HK-2 (cell line): ENCODE data around the gene MAGOH.
"Not testable (repeated sequence)": the region's sequence is repeated elsewhere in the genome, so short reads cannot be mapped to it uniquely, and the experiment has no call there.

Experiments used
- DNase-seq: peaks from one replicate; pipeline ENCODE4 v3.0.0-alpha.2; 2018; ENCODE audit not compliant: unreplicated experiment

Gene MAGOH

GRCh38 chr1:53187401-53187800 is 50.9 kb downstream of the MAGOH start:
- DNase-seq = no peak

DNA sequence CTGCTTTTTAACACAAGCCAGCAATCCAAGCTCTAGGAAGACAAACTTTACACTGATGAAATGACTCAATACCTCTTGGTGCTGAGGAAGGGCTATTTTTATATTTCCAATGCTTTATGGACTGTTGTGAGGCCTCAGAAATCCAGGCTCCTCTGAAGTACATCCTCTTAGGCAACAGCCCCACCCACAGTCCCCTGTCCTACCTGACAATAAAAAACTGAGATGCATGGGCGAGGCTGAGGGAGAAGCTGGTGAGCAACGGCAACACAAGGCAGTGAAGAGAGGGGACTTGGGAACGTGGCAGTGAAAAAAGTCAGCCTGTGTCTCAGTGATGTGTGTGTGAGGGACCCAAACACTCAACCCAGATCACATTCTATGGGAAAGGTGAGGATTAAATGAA is 51.8 kb downstream of the MAGOH start:
- no peak for DNase-seq

- not testable (repeated sequence) for DNase-seq
These were observed 52.4 kb downstream of the MAGOH start for GRCh38 chr1:53185955-53186297.

- no peak for DNase-seq
These were observed 55.0 kb downstream of the MAGOH start for GRCh38 chr1:53183095-53183990.

DNA sequence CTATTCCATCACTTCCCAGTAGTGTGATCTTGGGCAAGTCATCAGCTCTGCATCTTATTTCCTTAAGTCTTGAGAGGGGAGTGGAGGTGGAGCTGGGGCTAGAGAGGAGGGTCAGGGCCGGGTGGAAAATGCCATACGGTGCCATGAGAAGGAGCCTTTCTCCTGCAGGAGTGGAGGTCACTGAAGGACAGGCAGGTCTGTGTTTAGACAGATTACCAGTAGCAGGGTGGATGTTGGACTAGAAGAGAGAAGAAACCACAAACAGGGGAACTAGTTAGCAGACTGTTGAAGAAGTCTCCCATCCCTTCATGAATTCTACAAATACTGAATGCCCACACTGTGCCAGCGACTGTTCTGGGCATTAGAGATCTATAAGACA is 55.6 kb downstream of the MAGOH start:
- no peak for DNase-seq

DNA sequence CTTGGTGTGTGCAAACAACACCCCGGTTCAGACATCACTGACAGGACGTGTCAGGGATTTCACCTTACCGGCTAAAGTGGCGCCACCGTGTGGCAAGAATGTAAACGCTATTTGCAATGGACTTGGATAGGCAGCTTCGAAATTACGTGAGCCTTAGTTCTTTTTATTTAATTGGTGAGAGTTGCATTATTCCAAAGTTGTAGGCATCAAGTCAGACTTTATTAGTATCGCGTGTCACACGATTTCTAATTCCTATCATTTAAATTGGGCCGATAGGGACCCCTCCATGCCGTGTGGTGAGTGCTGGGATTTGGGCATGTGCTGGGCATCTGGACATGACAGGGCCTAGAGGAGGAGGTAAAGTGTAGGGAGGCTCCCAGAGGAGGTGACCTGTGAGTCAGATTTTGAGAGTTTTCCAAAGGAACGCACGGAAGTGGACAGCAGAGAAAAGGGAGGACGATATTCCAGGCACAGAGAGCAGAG is 56.2 kb downstream of the MAGOH start:
- DNase-seq = peak; percentile 77

DNA sequence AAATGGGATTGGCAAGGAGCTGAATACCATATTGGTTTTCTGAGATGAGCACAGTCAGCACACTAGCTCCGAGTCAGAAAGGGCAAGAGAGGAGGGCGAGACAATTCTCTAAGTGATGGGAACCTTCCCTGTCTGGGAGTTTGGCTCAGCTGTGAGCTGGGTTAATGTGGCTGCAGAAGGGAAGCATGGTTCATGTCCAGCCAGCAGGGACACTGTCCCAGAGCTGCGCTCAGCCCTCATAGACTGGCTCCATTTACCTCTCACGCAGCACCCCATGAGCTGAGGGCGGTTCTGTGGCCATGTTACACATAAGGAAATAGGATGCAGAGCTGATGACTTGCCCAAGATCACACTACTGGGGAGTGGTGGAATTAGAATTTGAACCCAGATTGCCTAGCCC is 57.4 kb downstream of the MAGOH start:
- DNase-seq = no peak

DNA sequence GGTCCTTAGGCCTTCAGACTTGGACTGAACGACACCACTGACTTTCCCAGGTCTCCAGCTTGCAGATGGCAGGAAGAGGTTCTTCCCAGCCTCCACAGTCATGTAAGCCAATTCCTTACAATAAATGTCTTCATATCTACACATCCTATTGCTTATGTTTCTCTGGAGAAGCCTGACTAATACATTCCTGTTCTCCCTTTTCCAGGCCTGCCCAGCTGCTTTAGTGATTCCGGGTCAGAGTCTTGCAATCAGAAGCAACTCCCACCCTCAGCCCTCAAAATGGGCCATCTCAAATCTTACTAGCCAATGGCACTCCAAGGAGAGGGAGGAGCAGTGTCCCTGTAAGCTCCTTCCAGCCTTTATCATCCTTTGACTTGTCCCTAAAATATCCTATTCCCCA is 58.1 kb downstream of the MAGOH start:
- no peak for DNase-seq
